GM19099 (cell line): ENCODE measurements around the gene TNFSF9.

Source experiments
- POLR2A ChIP-seq: IDR thresholded peaks from 3 replicates; pipeline ENCODE4 v1.6.1; 2011; ENCODE audit warnings: low read depth; ENCODE audit not compliant: insufficient read length; ENCODE audit errors: extremely low read depth

The TNFSF9 gene

DNA sequence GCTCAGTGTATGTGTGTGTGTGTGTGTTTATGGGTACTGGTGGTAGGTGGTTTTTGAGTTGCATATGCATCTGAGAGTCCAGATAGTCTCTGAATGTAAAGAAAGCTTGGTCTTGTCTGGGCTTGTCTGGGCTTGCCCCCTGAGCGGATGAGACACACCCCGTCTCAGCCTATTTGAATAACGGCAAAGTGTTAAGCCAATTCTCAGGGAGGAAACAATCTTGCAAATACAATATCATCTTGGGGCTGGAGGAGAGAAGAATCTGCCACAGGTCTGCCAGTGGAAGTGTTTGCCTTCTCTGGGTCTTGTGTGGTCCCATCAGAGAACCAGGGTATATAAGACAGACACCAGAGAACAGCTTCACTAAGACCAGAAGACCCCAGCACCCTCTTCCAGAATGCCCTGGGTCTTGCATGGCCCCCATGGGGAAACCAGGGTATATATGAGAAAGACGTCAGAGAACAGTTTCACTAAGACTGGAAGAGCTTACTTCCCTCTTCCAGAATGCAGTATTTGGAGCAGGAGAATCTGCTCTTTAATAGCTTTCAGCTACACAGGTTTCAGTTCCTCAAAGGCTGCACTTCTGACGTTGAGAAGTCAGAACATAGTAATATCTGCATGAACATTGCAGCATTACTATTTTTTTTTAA lies 46.8 kb downstream of the TNFSF9 start:
- TF ChIP-seq POLR2A: peak; percentile 67

DNA sequence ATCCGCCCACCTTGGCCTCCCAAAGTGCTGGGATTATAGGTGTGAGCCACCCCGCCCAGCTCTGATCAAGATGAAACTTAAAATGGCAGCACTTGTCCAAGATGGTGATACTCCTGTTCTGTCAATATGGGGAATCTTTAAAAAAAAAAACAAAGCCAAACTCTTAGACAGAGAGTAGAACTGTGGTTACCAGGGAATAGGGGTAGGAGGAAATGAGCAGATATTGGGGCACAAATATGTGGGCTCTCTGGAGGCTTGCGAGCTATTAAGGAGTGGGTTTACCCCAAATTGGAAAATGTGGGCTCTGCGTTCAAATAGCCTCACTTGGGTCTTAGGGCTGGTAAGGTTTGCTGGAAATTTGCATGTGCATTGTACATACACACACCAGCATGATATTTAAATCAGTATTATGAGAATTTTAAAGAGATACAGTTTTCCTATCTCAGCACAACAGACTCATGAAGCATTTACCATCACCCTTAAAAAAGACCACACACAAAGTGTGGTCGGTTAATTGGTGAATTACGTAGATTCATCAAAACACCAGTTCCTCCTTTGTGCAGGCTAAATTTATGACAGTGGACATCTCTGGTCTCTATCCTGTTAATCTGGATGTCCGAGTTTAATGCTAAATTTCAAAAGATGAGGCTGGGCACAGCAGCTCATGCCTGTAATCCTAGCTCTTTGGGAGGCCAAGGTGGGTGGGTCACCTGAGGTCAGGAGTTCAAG lies 48.8 kb downstream of the TNFSF9 start:
- peak; percentile 3 for TF ChIP-seq POLR2A

GRCh38 chr19:6580313-6580712 lies 49.5 kb downstream of the TNFSF9 start:
- TF ChIP-seq POLR2A: no peak
